ENCODE data around the gene SCAF4.
"Not testable (repeated sequence)": the region's sequence is repeated elsewhere in the genome, so short reads cannot be mapped to it uniquely, and the experiment has no call there.

Gene SCAF4

GRCh38 chr21:31631881-31632280 is 100.0 kb downstream of the SCAF4 start:
- not testable (repeated sequence) for DNase-seq

GRCh38 chr21:31629972-31630711 is 101.8 kb downstream of the SCAF4 start:
- DNase-seq, result no peak

DNA sequence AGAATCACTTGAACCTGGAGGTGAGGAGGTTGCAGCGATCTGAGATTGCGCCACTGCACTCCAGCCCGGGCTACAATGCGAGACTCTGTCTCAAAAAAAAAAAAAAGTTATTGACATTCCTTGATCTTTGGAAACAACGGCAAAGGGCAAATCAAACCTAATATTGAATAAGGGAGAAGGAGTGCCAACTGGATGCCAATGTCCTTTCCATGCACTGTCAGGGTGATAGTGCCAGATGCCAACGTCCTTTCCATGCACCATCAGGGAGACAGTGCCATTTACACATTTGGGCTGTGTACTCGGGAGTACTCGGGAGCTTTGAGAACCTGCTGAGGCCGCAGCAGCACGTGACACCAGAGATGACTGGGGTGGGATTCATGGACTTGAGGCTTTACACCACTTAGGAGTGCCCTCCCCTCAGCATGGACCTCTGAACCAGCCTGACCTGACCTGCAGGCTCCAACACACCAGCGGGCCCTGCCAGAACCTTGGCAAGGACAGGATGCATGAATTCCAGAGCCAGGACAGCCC is 106.9 kb downstream of the SCAF4 start:
- no peak for DNase-seq

DNA sequence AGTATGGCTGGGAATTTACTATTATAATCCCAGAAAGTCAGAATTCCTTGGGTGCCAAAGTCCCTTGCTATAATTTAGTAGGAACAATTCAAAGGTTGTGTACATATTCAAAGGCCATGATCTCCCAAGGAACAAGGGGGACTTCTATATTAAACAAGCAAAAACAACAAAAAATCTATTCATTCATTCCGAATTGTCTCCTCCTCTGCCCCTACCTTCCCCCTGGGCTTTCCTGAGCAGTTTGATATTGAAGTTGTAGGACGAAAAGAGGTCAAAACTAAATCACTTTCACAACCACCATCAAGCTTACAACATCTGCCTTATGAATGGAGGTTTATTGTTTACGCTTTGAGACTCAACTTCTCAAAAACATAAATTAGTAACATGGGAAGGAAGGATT is 107.7 kb downstream of the SCAF4 start:
- DNase-seq, result no peak

- DNase-seq, result no peak
Observed at GRCh38 chr21:31623664-31624063, 108.3 kb downstream of the SCAF4 start.

GRCh38 chr21:31622397-31622796 is 109.5 kb downstream of the SCAF4 start:
- no peak for DNase-seq
